ENCODE results near the gene OR5M3. TPM values are rescaled to one million over a fixed set of nuclear protein-coding genes. Genes with fewer than 3 reads are reported as not detected.

Gene OR5M3
- not detected in 2 replicates for total RNA-seq (2012; rRNA removed)

DNA sequence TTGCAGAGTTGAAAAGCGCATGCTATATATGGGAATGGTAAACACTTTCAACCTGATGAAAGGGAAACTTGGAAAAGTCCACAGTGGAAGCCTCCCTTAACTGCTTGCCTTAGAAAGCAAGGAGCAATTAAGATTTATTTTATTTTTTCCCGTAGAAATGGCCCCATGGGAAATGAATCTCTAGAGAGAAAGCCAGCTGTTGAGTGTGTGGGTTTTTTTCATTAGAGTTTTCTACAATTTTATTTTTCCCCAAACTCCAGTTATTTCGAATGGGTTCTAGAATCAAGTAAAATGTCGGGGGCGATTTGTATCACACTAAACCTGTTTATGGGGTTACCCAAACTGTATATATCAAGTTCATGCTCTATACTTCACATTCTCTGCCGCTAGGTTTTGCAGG is at the start of gene OR5M3:
TSS of gene OR5M3 (minus strand) at position 101 of the 400 bp plus-strand sequence. CDS start 2,855 bp downstream, outside the sequence.
- no peak within 1 kb of the TSS for H3K4me2 ChIP-seq (ENCODE audit: low read length)
- no peaks in the 10 kb centered on the region for H3K36me3 ChIP-seq (ENCODE audit: insufficient read depth, low read length)
- no peaks in the 10 kb centered on the region for H3K27me3 ChIP-seq (ENCODE audit: control insufficient read depth, insufficient read depth, low read length)
- H3K9me3 ChIP-seq (replicated peaks; ENCODE audit: low read length): peaks cover 7% of the 10 kb centered on the region
- no peak within 1 kb of the TSS for H3K4me3 ChIP-seq (ENCODE audit: low read length)
- H3K4me1 ChIP-seq (ENCODE audit: control insufficient read depth, insufficient read depth, low read length): no peaks in the 10 kb centered on the region
- H3K9ac ChIP-seq (ENCODE audit: low read depth, low read length): no peak within 1 kb of the TSS

GRCh38 chr11:56522008-56522407 is 48.9 kb upstream of the OR5M3 start:
- Histone ChIP-seq H3K4me1 (ENCODE audit: control insufficient read depth, insufficient read depth, low read length) (no peaks in the 10 kb centered on the region), H3K36me3 (ENCODE audit: insufficient read depth, low read length) (no peaks in the 10 kb centered on the region), H3K27me3 (ENCODE audit: control insufficient read depth, insufficient read depth, low read length) (no peaks in the 10 kb centered on the region), H3K4me2 (ENCODE audit: low read length) (no peak overlapping the region), H3K4me3 (ENCODE audit: low read length) (no peak overlapping the region), H3K9ac (ENCODE audit: low read depth, low read length) (no peak overlapping the region), H3K9me3 (replicated peaks; ENCODE audit: low read length) (no peaks in the 10 kb centered on the region)

- Histone ChIP-seq H3K9ac (ENCODE audit: low read depth, low read length) (no peak overlapping the region), H3K36me3 (ENCODE audit: insufficient read depth, low read length) (no peaks in the 10 kb centered on the region), H3K4me3 (ENCODE audit: low read length) (no peak overlapping the region), H3K4me2 (ENCODE audit: low read length) (no peak overlapping the region), H3K9me3 (replicated peaks; ENCODE audit: low read length) (peaks cover 3% of the 10 kb centered on the region), H3K27me3 (ENCODE audit: control insufficient read depth, insufficient read depth, low read length) (no peaks in the 10 kb centered on the region), H3K4me1 (ENCODE audit: control insufficient read depth, insufficient read depth, low read length) (no peaks in the 10 kb centered on the region)
These were observed 40.1 kb upstream of the OR5M3 start for GRCh38 chr11:56513280-56513679.

GRCh38 chr11:56509439-56509838 is 36.3 kb upstream of the OR5M3 start:
- H3K36me3 ChIP-seq (ENCODE audit: insufficient read depth, low read length): no peaks in the 10 kb centered on the region
- H3K9me3 ChIP-seq (replicated peaks; ENCODE audit: low read length): peaks cover 3% of the 10 kb centered on the region
- H3K9ac ChIP-seq (ENCODE audit: low read depth, low read length): no peak overlapping the region
- no peak overlapping the region for H3K4me2 ChIP-seq (ENCODE audit: low read length)
- H3K4me1 ChIP-seq (ENCODE audit: control insufficient read depth, insufficient read depth, low read length): no peaks in the 10 kb centered on the region
- H3K27me3 ChIP-seq (ENCODE audit: control insufficient read depth, insufficient read depth, low read length): no peaks in the 10 kb centered on the region
- H3K4me3 ChIP-seq (ENCODE audit: low read length): no peak overlapping the region

- Histone ChIP-seq H3K4me3 (ENCODE audit: low read length) (no peak overlapping the region), H3K9ac (ENCODE audit: low read depth, low read length) (no peak overlapping the region), H3K4me2 (ENCODE audit: low read length) (no peak overlapping the region), H3K27me3 (ENCODE audit: control insufficient read depth, insufficient read depth, low read length) (no peaks in the 10 kb centered on the region), H3K9me3 (replicated peaks; ENCODE audit: low read length) (peaks cover 3% of the 10 kb centered on the region), H3K36me3 (ENCODE audit: insufficient read depth, low read length) (no peaks in the 10 kb centered on the region), H3K4me1 (ENCODE audit: control insufficient read depth, insufficient read depth, low read length) (no peaks in the 10 kb centered on the region)
These were observed 23.9 kb upstream of the OR5M3 start for GRCh38 chr11:56497010-56497409.

DNA sequence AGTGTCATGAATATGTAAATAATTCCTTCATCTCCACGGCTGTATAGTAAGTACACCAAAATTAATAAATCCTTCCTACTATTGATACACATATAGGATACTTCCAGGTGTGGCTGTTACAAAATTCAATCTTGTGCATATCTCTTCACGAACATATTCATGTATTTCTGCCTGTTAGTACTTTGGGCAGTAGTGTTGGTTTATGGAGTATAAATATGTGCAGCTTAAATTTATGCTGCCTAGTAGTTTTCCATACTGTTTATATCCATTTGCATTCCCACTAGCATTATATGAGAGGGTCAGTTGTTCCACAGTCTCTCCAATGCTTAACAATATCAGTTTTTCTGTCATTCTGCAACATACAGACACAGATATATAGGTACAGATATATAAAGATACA is 22.0 kb upstream of the OR5M3 start:
- Histone ChIP-seq H3K9me3 (replicated peaks; ENCODE audit: low read length) (no peaks in the 10 kb centered on the region), H3K4me3 (ENCODE audit: low read length) (no peak overlapping the region), H3K4me1 (ENCODE audit: control insufficient read depth, insufficient read depth, low read length) (no peaks in the 10 kb centered on the region), H3K9ac (ENCODE audit: low read depth, low read length) (no peak overlapping the region), H3K36me3 (ENCODE audit: insufficient read depth, low read length) (no peaks in the 10 kb centered on the region), H3K27me3 (ENCODE audit: control insufficient read depth, insufficient read depth, low read length) (no peaks in the 10 kb centered on the region), H3K4me2 (ENCODE audit: low read length) (no peak overlapping the region)

- Histone ChIP-seq H3K9ac (ENCODE audit: low read depth, low read length) (no peak within 1 kb of the TSS), H3K4me2 (ENCODE audit: low read length) (no peak within 1 kb of the TSS), H3K36me3 (ENCODE audit: insufficient read depth, low read length) (no peaks in the 10 kb centered on the region), H3K9me3 (replicated peaks; ENCODE audit: low read length) (no peaks in the 10 kb centered on the region), H3K27me3 (ENCODE audit: control insufficient read depth, insufficient read depth, low read length) (no peaks in the 10 kb centered on the region), H3K4me3 (ENCODE audit: low read length) (no peak within 1 kb of the TSS), H3K4me1 (ENCODE audit: control insufficient read depth, insufficient read depth, low read length) (no peaks in the 10 kb centered on the region)
These were observed 18.1 kb upstream of the OR5M3 start, which contains the start of gene OR5M8 for GRCh38 chr11:56491270-56491669. TSS of gene OR5M8 (minus strand) at chr11:56491370. CDS start at chr11:56491370, 0 bp downstream.

DNA sequence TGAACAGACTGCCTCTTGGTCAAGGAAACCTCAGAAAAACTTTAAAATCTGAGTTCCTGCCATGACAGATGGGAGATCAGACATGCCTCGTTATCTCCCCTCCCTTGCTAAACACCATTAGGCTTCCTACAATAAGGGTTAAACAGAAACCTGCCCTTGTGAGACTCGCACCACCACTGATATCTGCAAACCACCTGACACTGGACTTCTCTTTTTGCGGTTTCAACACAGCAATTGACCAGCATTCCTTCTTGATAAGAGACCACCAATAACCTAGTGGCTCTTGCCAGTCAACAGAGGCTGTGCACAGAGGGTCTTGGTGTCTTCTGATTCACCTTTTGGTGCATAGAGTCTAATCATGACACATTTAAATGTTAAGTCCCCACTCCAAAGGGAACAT is 13.6 kb upstream of the OR5M3 start:
- H3K9ac ChIP-seq (ENCODE audit: low read depth, low read length): no peak overlapping the region
- peaks cover 3% of the 10 kb centered on the region for H3K9me3 ChIP-seq (replicated peaks; ENCODE audit: low read length)
- H3K4me3 ChIP-seq (ENCODE audit: low read length): no peak overlapping the region
- no peaks in the 10 kb centered on the region for H3K36me3 ChIP-seq (ENCODE audit: insufficient read depth, low read length)
- no peaks in the 10 kb centered on the region for H3K4me1 ChIP-seq (ENCODE audit: control insufficient read depth, insufficient read depth, low read length)
- H3K27me3 ChIP-seq (ENCODE audit: control insufficient read depth, insufficient read depth, low read length): no peaks in the 10 kb centered on the region
- H3K4me2 ChIP-seq (ENCODE audit: low read length): no peak overlapping the region

GRCh38 chr11:56474729-56475235 is 1.6 kb upstream of the OR5M3 start:
- no peak overlapping the region for H3K4me3 ChIP-seq (ENCODE audit: low read length)
- H3K27me3 ChIP-seq (ENCODE audit: control insufficient read depth, insufficient read depth, low read length): no peaks in the 10 kb centered on the region
- no peak overlapping the region for H3K9ac ChIP-seq (ENCODE audit: low read depth, low read length)
- H3K4me2 ChIP-seq (ENCODE audit: low read length): no peak overlapping the region
- no peaks in the 10 kb centered on the region for H3K36me3 ChIP-seq (ENCODE audit: insufficient read depth, low read length)
- H3K4me1 ChIP-seq (ENCODE audit: control insufficient read depth, insufficient read depth, low read length): no peaks in the 10 kb centered on the region
- peaks cover 7% of the 10 kb centered on the region for H3K9me3 ChIP-seq (replicated peaks; ENCODE audit: low read length)

GRCh38 chr11:56457076-56457475 is 16.1 kb downstream of the OR5M3 start:
- Histone ChIP-seq H3K27me3 (ENCODE audit: control insufficient read depth, insufficient read depth, low read length) (no peaks in the 10 kb centered on the region), H3K9me3 (replicated peaks; ENCODE audit: low read length) (peaks cover 7% of the 10 kb centered on the region), H3K9ac (ENCODE audit: low read depth, low read length) (no peak overlapping the region), H3K4me1 (ENCODE audit: control insufficient read depth, insufficient read depth, low read length) (no peaks in the 10 kb centered on the region), H3K36me3 (ENCODE audit: insufficient read depth, low read length) (no peaks in the 10 kb centered on the region), H3K4me2 (ENCODE audit: low read length) (no peak overlapping the region), H3K4me3 (ENCODE audit: low read length) (no peak overlapping the region)

GRCh38 chr11:56453521-56453920 is 19.6 kb downstream of the OR5M3 start:
- no peak overlapping the region for H3K4me3 ChIP-seq (ENCODE audit: low read length)
- no peaks in the 10 kb centered on the region for H3K4me1 ChIP-seq (ENCODE audit: control insufficient read depth, insufficient read depth, low read length)

More at GRCh38 chr11:56453521-56453920, 19.6 kb downstream of the OR5M3 start:
- Histone ChIP-seq H3K4me2 (ENCODE audit: low read length) (no peak overlapping the region), H3K9me3 (replicated peaks; ENCODE audit: low read length) (peaks cover 3% of the 10 kb centered on the region), H3K27me3 (ENCODE audit: control insufficient read depth, insufficient read depth, low read length) (no peaks in the 10 kb centered on the region), H3K36me3 (ENCODE audit: insufficient read depth, low read length) (no peaks in the 10 kb centered on the region), H3K9ac (ENCODE audit: low read depth, low read length) (no peak overlapping the region)
